Measurements from ENCODE around the gene NAXD. TPM values are rescaled to one million over a fixed set of nuclear protein-coding genes. Genes with fewer than 3 reads are reported as not detected.

NAXD gene
- total RNA-seq, 1 donor from 2014 or later, result 28.7 TPM

- TF ChIP-seq CTCF (IDR thresholded peaks at IDR 0.05; ENCODE audit: unreplicated experiment), result no peak
- Mint-ChIP-seq H3K4me3 (ENCODE audit: unreplicated experiment) (peak overlapping the region; percentile 47), H3K9me3 (ENCODE audit: unreplicated experiment) (no peaks in the 10 kb centered on the region), H3K27ac (ENCODE audit: unreplicated experiment) (no peak overlapping the region), H3K27me3 (ENCODE audit: unreplicated experiment) (peaks cover 6% of the 10 kb centered on the region), H3K36me3 (ENCODE audit: low read depth, unreplicated experiment) (peaks cover 44% of the 10 kb centered on the region), H3K4me1 (ENCODE audit: unreplicated experiment) (peaks cover 12% of the 10 kb centered on the region)
- DNase-seq (ENCODE audit: low spot score), result no peak
These were observed 21.9 kb downstream of the NAXD start for GRCh38 chr13:110637275-110637674.

- no peak for DNase-seq (ENCODE audit: low spot score)
- H3K27ac Mint-ChIP-seq (ENCODE audit: unreplicated experiment), result no peak overlapping the region
- peaks cover 12% of the 10 kb centered on the region for H3K4me1 Mint-ChIP-seq (ENCODE audit: unreplicated experiment)
- peaks cover 44% of the 10 kb centered on the region for H3K36me3 Mint-ChIP-seq (ENCODE audit: low read depth, unreplicated experiment)
- no peak overlapping the region for H3K4me3 Mint-ChIP-seq (ENCODE audit: unreplicated experiment)
- no peaks in the 10 kb centered on the region for H3K9me3 Mint-ChIP-seq (ENCODE audit: unreplicated experiment)
- peaks cover 7% of the 10 kb centered on the region for H3K27me3 Mint-ChIP-seq (ENCODE audit: unreplicated experiment)
- no peak for TF ChIP-seq CTCF (IDR thresholded peaks at IDR 0.05; ENCODE audit: unreplicated experiment)
These were observed 22.4 kb downstream of the NAXD start for GRCh38 chr13:110637747-110638146.

GRCh38 chr13:110638257-110638656 lies 22.9 kb downstream of the NAXD start:
- H3K9me3 Mint-ChIP-seq (ENCODE audit: unreplicated experiment), result no peaks in the 10 kb centered on the region
- no peak for TF ChIP-seq CTCF (IDR thresholded peaks at IDR 0.05; ENCODE audit: unreplicated experiment)
- H3K36me3 Mint-ChIP-seq (ENCODE audit: low read depth, unreplicated experiment), result peaks cover 49% of the 10 kb centered on the region
- H3K4me3 Mint-ChIP-seq (ENCODE audit: unreplicated experiment), result peak overlapping the region; percentile 72
- no peak for DNase-seq (ENCODE audit: low spot score)
- H3K4me1 Mint-ChIP-seq (ENCODE audit: unreplicated experiment), result peaks cover 12% of the 10 kb centered on the region
- H3K27me3 Mint-ChIP-seq (ENCODE audit: unreplicated experiment), result peaks cover 12% of the 10 kb centered on the region
- H3K27ac Mint-ChIP-seq (ENCODE audit: unreplicated experiment), result no peak overlapping the region

GRCh38 chr13:110638814-110639806 lies 23.8 kb downstream of the NAXD start:
- no peak for TF ChIP-seq CTCF (IDR thresholded peaks at IDR 0.05; ENCODE audit: unreplicated experiment)
- peak overlapping the region; percentile 72 for H3K4me3 Mint-ChIP-seq (ENCODE audit: unreplicated experiment)
- H3K9me3 Mint-ChIP-seq (ENCODE audit: unreplicated experiment), result no peaks in the 10 kb centered on the region
- peak overlapping the region; percentile 45 for H3K27ac Mint-ChIP-seq (ENCODE audit: unreplicated experiment)
- peaks cover 49% of the 10 kb centered on the region for H3K36me3 Mint-ChIP-seq (ENCODE audit: low read depth, unreplicated experiment)
- H3K4me1 Mint-ChIP-seq (ENCODE audit: unreplicated experiment), result peaks cover 12% of the 10 kb centered on the region
- H3K27me3 Mint-ChIP-seq (ENCODE audit: unreplicated experiment), result peaks cover 12% of the 10 kb centered on the region
- DNase-seq (ENCODE audit: low spot score), result no peak

- H3K27me3 Mint-ChIP-seq (ENCODE audit: unreplicated experiment), result peaks cover 12% of the 10 kb centered on the region
- peaks cover 46% of the 10 kb centered on the region for H3K36me3 Mint-ChIP-seq (ENCODE audit: low read depth, unreplicated experiment)
- H3K4me1 Mint-ChIP-seq (ENCODE audit: unreplicated experiment), result peaks cover 12% of the 10 kb centered on the region
- DNase-seq (ENCODE audit: low spot score), result no peak
- no peak overlapping the region for H3K4me3 Mint-ChIP-seq (ENCODE audit: unreplicated experiment)
- peak overlapping the region; percentile 45 for H3K27ac Mint-ChIP-seq (ENCODE audit: unreplicated experiment)
- TF ChIP-seq CTCF (IDR thresholded peaks at IDR 0.05; ENCODE audit: unreplicated experiment), result no peak
- H3K9me3 Mint-ChIP-seq (ENCODE audit: unreplicated experiment), result no peaks in the 10 kb centered on the region
These were observed 24.6 kb downstream of the NAXD start for GRCh38 chr13:110639935-110640334.
